Measurements from ENCODE around the gene FUT4.

The FUT4 gene

GRCh38 chr11:94526645-94527438, 16.9 kb upstream of the FUT4 start:
- Mint-ChIP-seq H3K27me3 (ENCODE audit: low read depth) (no peaks in the 10 kb centered on the region), H3K36me3 (ENCODE audit: low read depth) (no peaks in the 10 kb centered on the region), H3K27ac (peak overlapping the region; percentile 92 to 96 (median 95)), H3K9me3 (no peaks in the 10 kb centered on the region), H3K4me3 (peak overlapping the region in 1 of 3 experiments; percentile 29), H3K4me1 (peaks cover 23% of the 10 kb centered on the region)
- TF ChIP-seq, protein P1, sequence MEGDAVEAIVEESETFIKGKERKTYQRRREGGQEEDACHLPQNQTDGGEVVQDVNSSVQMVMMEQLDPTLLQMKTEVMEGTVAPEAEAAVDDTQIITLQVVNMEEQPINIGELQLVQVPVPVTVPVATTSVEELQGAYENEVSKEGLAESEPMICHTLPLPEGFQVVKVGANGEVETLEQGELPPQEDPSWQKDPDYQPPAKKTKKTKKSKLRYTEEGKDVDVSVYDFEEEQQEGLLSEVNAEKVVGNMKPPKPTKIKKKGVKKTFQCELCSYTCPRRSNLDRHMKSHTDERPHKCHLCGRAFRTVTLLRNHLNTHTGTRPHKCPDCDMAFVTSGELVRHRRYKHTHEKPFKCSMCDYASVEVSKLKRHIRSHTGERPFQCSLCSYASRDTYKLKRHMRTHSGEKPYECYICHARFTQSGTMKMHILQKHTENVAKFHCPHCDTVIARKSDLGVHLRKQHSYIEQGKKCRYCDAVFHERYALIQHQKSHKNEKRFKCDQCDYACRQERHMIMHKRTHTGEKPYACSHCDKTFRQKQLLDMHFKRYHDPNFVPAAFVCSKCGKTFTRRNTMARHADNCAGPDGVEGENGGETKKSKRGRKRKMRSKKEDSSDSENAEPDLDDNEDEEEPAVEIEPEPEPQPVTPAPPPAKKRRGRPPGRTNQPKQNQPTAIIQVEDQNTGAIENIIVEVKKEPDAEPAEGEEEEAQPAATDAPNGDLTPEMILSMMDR (IDR thresholded peaks at IDR 0.05; ENCODE audit: unreplicated experiment in 3 of 3): no peak

DNA sequence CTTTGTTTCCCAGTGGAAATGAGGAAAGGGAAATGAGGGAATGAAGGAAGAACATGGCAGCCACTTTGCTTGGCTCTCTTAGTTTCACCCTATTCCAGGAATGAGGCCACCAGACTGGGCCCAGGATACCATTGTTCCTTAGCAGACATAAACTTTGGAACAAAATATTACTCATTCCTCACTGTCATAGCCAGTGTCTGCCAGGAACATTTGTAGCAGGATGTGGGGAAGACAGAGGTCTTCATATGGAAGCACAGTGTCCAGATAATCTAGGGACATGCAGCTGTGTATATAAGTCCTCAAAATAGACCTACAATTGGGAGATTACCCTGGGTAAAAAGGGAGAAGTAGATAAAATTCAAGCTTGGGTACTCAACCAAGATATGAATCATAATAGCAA, 15.2 kb upstream of the FUT4 start:
- no peaks in the 10 kb centered on the region for H3K27me3 Mint-ChIP-seq (ENCODE audit: low read depth)
- H3K4me1 Mint-ChIP-seq: peaks cover 23% of the 10 kb centered on the region
- no peak overlapping the region for H3K27ac Mint-ChIP-seq
- H3K4me3 Mint-ChIP-seq: no peak overlapping the region
- no peaks in the 10 kb centered on the region for H3K9me3 Mint-ChIP-seq
- H3K36me3 Mint-ChIP-seq (ENCODE audit: low read depth): no peaks in the 10 kb centered on the region
- TF ChIP-seq, protein P1 (IDR thresholded peaks at IDR 0.05; ENCODE audit: unreplicated experiment in 3 of 3): no peak

- no peak overlapping the region for H3K4me3 Mint-ChIP-seq
- no peaks in the 10 kb centered on the region for H3K36me3 Mint-ChIP-seq (ENCODE audit: low read depth)
- H3K27me3 Mint-ChIP-seq (ENCODE audit: low read depth): no peaks in the 10 kb centered on the region
- H3K4me1 Mint-ChIP-seq: peaks cover 3% of the 10 kb centered on the region
- no peaks in the 10 kb centered on the region for H3K9me3 Mint-ChIP-seq
- TF ChIP-seq, protein P1 (IDR thresholded peaks at IDR 0.05; ENCODE audit: unreplicated experiment in 3 of 3): no peak
- H3K27ac Mint-ChIP-seq: no peak overlapping the region
These were observed 11.5 kb upstream of the FUT4 start for GRCh38 chr11:94532211-94532610.

- Mint-ChIP-seq H3K4me1 (no peaks in the 10 kb centered on the region), H3K9me3 (no peaks in the 10 kb centered on the region), H3K4me3 (no peak overlapping the region), H3K27me3 (ENCODE audit: low read depth) (no peaks in the 10 kb centered on the region), H3K36me3 (ENCODE audit: low read depth) (no peaks in the 10 kb centered on the region), H3K27ac (no peak overlapping the region)
- TF ChIP-seq, protein P1 (IDR thresholded peaks at IDR 0.05; ENCODE audit: unreplicated experiment in 3 of 3): no peak
These were observed 10.5 kb upstream of the FUT4 start for GRCh38 chr11:94533206-94533605.

- no peaks in the 10 kb centered on the region for H3K4me1 Mint-ChIP-seq
These were observed 9.8 kb upstream of the FUT4 start for GRCh38 chr11:94533696-94534630.

More at GRCh38 chr11:94533696-94534630, 9.8 kb upstream of the FUT4 start:
- no peaks in the 10 kb centered on the region for H3K9me3 Mint-ChIP-seq
- H3K27ac Mint-ChIP-seq: no peak overlapping the region
- no peaks in the 10 kb centered on the region for H3K36me3 Mint-ChIP-seq (ENCODE audit: low read depth)
- TF ChIP-seq, protein P1 (IDR thresholded peaks at IDR 0.05; ENCODE audit: unreplicated experiment in 3 of 3): no peak
- no peaks in the 10 kb centered on the region for H3K27me3 Mint-ChIP-seq (ENCODE audit: low read depth)
- H3K4me3 Mint-ChIP-seq: no peak overlapping the region
